SKM-1 (cell line): Measurements from ENCODE around the gene THSD4.
A peak's percentile ranks its signal among the peaks of the same experiment; 100 is the strongest.

ENCODE experiments used
- DNase-seq: peaks from one replicate; lab custom pipeline; 2025; ENCODE audit not compliant: unreplicated experiment; lab: John Stamatoyannopoulos, UW

The THSD4 gene

GRCh38 chr15:71288348-71288955 lies 173.2 kb downstream of the THSD4 start:
- DNase-seq: no peak

GRCh38 chr15:71290002-71290401 lies 174.7 kb downstream of the THSD4 start:
- no peak for DNase-seq

- DNase-seq: no peak
These were observed 175.8 kb downstream of the THSD4 start for GRCh38 chr15:71290881-71291635.

- no peak for DNase-seq
These were observed 176.5 kb downstream of the THSD4 start for GRCh38 chr15:71291723-71292122.

- DNase-seq: no peak
These were observed 178.5 kb downstream of the THSD4 start for GRCh38 chr15:71293723-71294122.

- DNase-seq: no peak
These were observed 179.1 kb downstream of the THSD4 start for GRCh38 chr15:71294251-71294910.

- peak; percentile 3 for DNase-seq
These were observed 179.8 kb downstream of the THSD4 start for GRCh38 chr15:71294911-71295602.

GRCh38 chr15:71295603-71296314 lies 180.5 kb downstream of the THSD4 start:
- DNase-seq: no peak

- DNase-seq: no peak
These were observed 181.0 kb downstream of the THSD4 start for GRCh38 chr15:71296315-71296679.

- no peak for DNase-seq
These were observed 186.8 kb downstream of the THSD4 start for GRCh38 chr15:71301958-71302621.

GRCh38 chr15:71302861-71303410 lies 187.7 kb downstream of the THSD4 start:
- DNase-seq: no peak

- DNase-seq: no peak
These were observed 188.7 kb downstream of the THSD4 start for GRCh38 chr15:71303977-71304376.

GRCh38 chr15:71304681-71305080 lies 189.4 kb downstream of the THSD4 start:
- no peak for DNase-seq

GRCh38 chr15:71306538-71306937 lies 191.3 kb downstream of the THSD4 start:
- no peak for DNase-seq

- no peak for DNase-seq
These were observed 197.0 kb downstream of the THSD4 start for GRCh38 chr15:71312194-71312708.

GRCh38 chr15:71312731-71313460 lies 197.6 kb downstream of the THSD4 start:
- DNase-seq: no peak

- no peak for DNase-seq
These were observed 198.5 kb downstream of the THSD4 start for GRCh38 chr15:71313806-71314205.

- DNase-seq: no peak
These were observed 199.8 kb downstream of the THSD4 start for GRCh38 chr15:71314956-71315537.

- no peak for DNase-seq
These were observed 201.6 kb downstream of the THSD4 start for GRCh38 chr15:71316911-71317310.
